ENCODE results near the gene DKK3. TPM values are rescaled to one million over a fixed set of nuclear protein-coding genes. Genes with fewer than 3 reads are reported as not detected.
"Not testable (repeated sequence)": the region's sequence is repeated elsewhere in the genome, so short reads cannot be mapped to it uniquely, and the experiment has no call there.

Gene DKK3
- total and polyA plus RNA-seq, 5 donors from 2014 or later: 0.25 to 4.6 (median 1.8) TPM; not detected in 1

- no peaks in the 10 kb centered on the region for H3K27me3 ChIP-seq (ENCODE audit: control insufficient read depth, insufficient read depth, low read length)
- no peak overlapping the region for H3K4me3 Mint-ChIP-seq
- H3K27ac Mint-ChIP-seq: no peak overlapping the region
- no peaks in the 10 kb centered on the region for H3K36me3 Mint-ChIP-seq
- no peak overlapping the region for H3K4me3 ChIP-seq (ENCODE audit: low read depth, low read length)
- no peak overlapping the region for H3K27ac ChIP-seq (ENCODE audit: insufficient read depth, low read length, poor library complexity, severe bottlenecking)
- peaks cover 7% of the 10 kb centered on the region for H3K27me3 Mint-ChIP-seq
- ATAC-seq (ENCODE audit: low read depth in 2 of 2) (no peak), DNase-seq (no peak)
- H3K4me1 Mint-ChIP-seq: peaks cover 0 to 4% (median 2%) of the 10 kb centered on the region in 4 donors
- peaks cover 0 to 3% (median 0%) of the 10 kb centered on the region in 7 donors for H3K9me3 Mint-ChIP-seq
- no peaks in the 10 kb centered on the region for H3K9me3 ChIP-seq (ENCODE audit: control insufficient read depth in 2 of 2, low read length in 2 of 2)
- no peaks in the 10 kb centered on the region for H3K4me1 ChIP-seq (ENCODE audit: control insufficient read depth, insufficient read depth, low read length, poor library complexity, severe bottlenecking)
- H3K36me3 ChIP-seq (ENCODE audit: control insufficient read depth, insufficient read depth, low read length): no peaks in the 10 kb centered on the region
Observed at GRCh38 chr11:12043221-12043620, 34.8 kb upstream of the DKK3 start.

GRCh38 chr11:12042215-12042676 is 33.8 kb upstream of the DKK3 start:
- no peaks in the 10 kb centered on the region for H3K27me3 ChIP-seq (ENCODE audit: control insufficient read depth, insufficient read depth, low read length)
- peaks cover 13% of the 10 kb centered on the region for H3K27me3 Mint-ChIP-seq
- no peaks in the 10 kb centered on the region for H3K4me1 Mint-ChIP-seq
- H3K4me3 ChIP-seq (ENCODE audit: low read depth, low read length): no peak overlapping the region
- no peak overlapping the region for H3K27ac Mint-ChIP-seq
- ATAC-seq (ENCODE audit: low read depth in 2 of 2) (no peak), DNase-seq (no peak)
- no peaks in the 10 kb centered on the region for H3K9me3 ChIP-seq (ENCODE audit: control insufficient read depth in 2 of 2, low read length in 2 of 2)
- H3K36me3 Mint-ChIP-seq: no peaks in the 10 kb centered on the region
- H3K9me3 Mint-ChIP-seq: peaks cover 0 to 3% (median 0%) of the 10 kb centered on the region in 7 donors
- no peaks in the 10 kb centered on the region for H3K36me3 ChIP-seq (ENCODE audit: control insufficient read depth, insufficient read depth, low read length)
- H3K4me1 ChIP-seq (ENCODE audit: control insufficient read depth, insufficient read depth, low read length, poor library complexity, severe bottlenecking): no peaks in the 10 kb centered on the region
- H3K4me3 Mint-ChIP-seq: no peak overlapping the region
- no peak overlapping the region for H3K27ac ChIP-seq (ENCODE audit: insufficient read depth, low read length, poor library complexity, severe bottlenecking)

- DNase-seq; H3K4me3 ChIP-seq (ENCODE audit: low read depth, low read length); H3K36me3 Mint-ChIP-seq; H3K36me3 ChIP-seq (ENCODE audit: control insufficient read depth, insufficient read depth, low read length); H3K9me3 ChIP-seq (ENCODE audit: control insufficient read depth in 2 of 2, low read length in 2 of 2); H3K9me3 Mint-ChIP-seq; H3K4me1 ChIP-seq (ENCODE audit: control insufficient read depth, insufficient read depth, low read length, poor library complexity, severe bottlenecking); H3K4me3 Mint-ChIP-seq; ATAC-seq (ENCODE audit: low read depth in 2 of 2); H3K27ac ChIP-seq (ENCODE audit: insufficient read depth, low read length, poor library complexity, severe bottlenecking); H3K27me3 ChIP-seq (ENCODE audit: control insufficient read depth, insufficient read depth, low read length); H3K27ac Mint-ChIP-seq; H3K4me1 Mint-ChIP-seq: not testable (repeated sequence)
- peaks cover 28% of the 10 kb centered on the region for H3K27me3 Mint-ChIP-seq
Observed at GRCh38 chr11:12040719-12041118, 32.3 kb upstream of the DKK3 start.

GRCh38 chr11:12032968-12033367 is 24.5 kb upstream of the DKK3 start:
- ATAC-seq (ENCODE audit: low read depth in 2 of 2): no peak
- Mint-ChIP-seq H3K4me1 (no peaks in the 10 kb centered on the region), H3K9me3 (peaks cover 0 to 2% (median 0%) of the 10 kb centered on the region in 7 donors), H3K4me3 (no peak overlapping the region), H3K36me3 (no peaks in the 10 kb centered on the region), H3K27me3 (peaks cover 51% of the 10 kb centered on the region), H3K27ac (no peak overlapping the region)
- no peaks in the 10 kb centered on the region for H3K36me3 ChIP-seq (ENCODE audit: control insufficient read depth, insufficient read depth, low read length)
- no peak overlapping the region for H3K27ac ChIP-seq (ENCODE audit: insufficient read depth, low read length, poor library complexity, severe bottlenecking)
- no peaks in the 10 kb centered on the region for H3K9me3 ChIP-seq (ENCODE audit: control insufficient read depth in 2 of 2, low read length in 2 of 2)
- no peaks in the 10 kb centered on the region for H3K4me1 ChIP-seq (ENCODE audit: control insufficient read depth, insufficient read depth, low read length, poor library complexity, severe bottlenecking)
- no peak for DNase-seq
- H3K4me3 ChIP-seq (ENCODE audit: low read depth, low read length): no peak overlapping the region
- H3K27me3 ChIP-seq (ENCODE audit: control insufficient read depth, insufficient read depth, low read length): peaks cover 13% of the 10 kb centered on the region

GRCh38 chr11:12031856-12032544 is 23.6 kb upstream of the DKK3 start:
- ATAC-seq (ENCODE audit: low read depth in 2 of 2) (no peak), DNase-seq (no peak)
- H3K9me3 ChIP-seq (ENCODE audit: control insufficient read depth in 2 of 2, low read length in 2 of 2): no peaks in the 10 kb centered on the region
- no peaks in the 10 kb centered on the region for H3K4me1 ChIP-seq (ENCODE audit: control insufficient read depth, insufficient read depth, low read length, poor library complexity, severe bottlenecking)
- Mint-ChIP-seq H3K27ac (no peak overlapping the region), H3K4me1 (no peaks in the 10 kb centered on the region), H3K4me3 (no peak overlapping the region), H3K27me3 (peaks cover 43% of the 10 kb centered on the region), H3K9me3 (peaks cover 0 to 2% (median 0%) of the 10 kb centered on the region in 7 donors), H3K36me3 (no peaks in the 10 kb centered on the region)
- no peak overlapping the region for H3K27ac ChIP-seq (ENCODE audit: insufficient read depth, low read length, poor library complexity, severe bottlenecking)
- H3K36me3 ChIP-seq (ENCODE audit: control insufficient read depth, insufficient read depth, low read length): no peaks in the 10 kb centered on the region
- no peak overlapping the region for H3K4me3 ChIP-seq (ENCODE audit: low read depth, low read length)
- peaks cover 16% of the 10 kb centered on the region for H3K27me3 ChIP-seq (ENCODE audit: control insufficient read depth, insufficient read depth, low read length)

- Mint-ChIP-seq H3K27ac (no peak overlapping the region), H3K27me3 (peaks cover 33% of the 10 kb centered on the region), H3K4me3 (no peak overlapping the region), H3K36me3 (no peaks in the 10 kb centered on the region), H3K9me3 (peaks cover 0 to 2% (median 0%) of the 10 kb centered on the region in 7 donors), H3K4me1 (no peaks in the 10 kb centered on the region)
- H3K9me3 ChIP-seq (ENCODE audit: control insufficient read depth in 2 of 2, low read length in 2 of 2): no peaks in the 10 kb centered on the region
- DNase-seq (no peak), ATAC-seq (ENCODE audit: low read depth in 2 of 2) (no peak)
- no peak overlapping the region for H3K27ac ChIP-seq (ENCODE audit: insufficient read depth, low read length, poor library complexity, severe bottlenecking)
- H3K36me3 ChIP-seq (ENCODE audit: control insufficient read depth, insufficient read depth, low read length): no peaks in the 10 kb centered on the region
- H3K27me3 ChIP-seq (ENCODE audit: control insufficient read depth, insufficient read depth, low read length): peaks cover 16% of the 10 kb centered on the region
- no peak overlapping the region for H3K4me3 ChIP-seq (ENCODE audit: low read depth, low read length)
- H3K4me1 ChIP-seq (ENCODE audit: control insufficient read depth, insufficient read depth, low read length, poor library complexity, severe bottlenecking): no peaks in the 10 kb centered on the region
Observed at GRCh38 chr11:12029738-12030363, 21.4 kb upstream of the DKK3 start.

GRCh38 chr11:12029119-12029518 is 20.7 kb upstream of the DKK3 start:
- ATAC-seq (ENCODE audit: low read depth in 2 of 2): no peak
- H3K9me3 ChIP-seq (ENCODE audit: control insufficient read depth in 2 of 2, low read length in 2 of 2): no peaks in the 10 kb centered on the region
- DNase-seq: no peak
- H3K4me1 ChIP-seq (ENCODE audit: control insufficient read depth, insufficient read depth, low read length, poor library complexity, severe bottlenecking): no peaks in the 10 kb centered on the region
- Mint-ChIP-seq H3K4me3 (no peak overlapping the region), H3K27ac (no peak overlapping the region), H3K36me3 (no peaks in the 10 kb centered on the region), H3K4me1 (no peaks in the 10 kb centered on the region), H3K27me3 (peaks cover 33% of the 10 kb centered on the region), H3K9me3 (peaks cover 0 to 6% (median 3%) of the 10 kb centered on the region in 7 donors)
- H3K27me3 ChIP-seq (ENCODE audit: control insufficient read depth, insufficient read depth, low read length): peaks cover 12% of the 10 kb centered on the region
- H3K27ac ChIP-seq (ENCODE audit: insufficient read depth, low read length, poor library complexity, severe bottlenecking): no peak overlapping the region
- H3K4me3 ChIP-seq (ENCODE audit: low read depth, low read length): no peak overlapping the region
- H3K36me3 ChIP-seq (ENCODE audit: control insufficient read depth, insufficient read depth, low read length): no peaks in the 10 kb centered on the region

GRCh38 chr11:12028303-12028702 is 19.9 kb upstream of the DKK3 start:
- H3K36me3 ChIP-seq (ENCODE audit: control insufficient read depth, insufficient read depth, low read length): no peaks in the 10 kb centered on the region
- Mint-ChIP-seq H3K27me3 (peaks cover 29% of the 10 kb centered on the region), H3K36me3 (no peaks in the 10 kb centered on the region), H3K27ac (no peak overlapping the region), H3K4me3 (no peak overlapping the region), H3K4me1 (no peaks in the 10 kb centered on the region), H3K9me3 (peaks cover 0 to 6% (median 3%) of the 10 kb centered on the region in 7 donors)
- H3K9me3 ChIP-seq (ENCODE audit: control insufficient read depth in 2 of 2, low read length in 2 of 2): no peaks in the 10 kb centered on the region
- no peaks in the 10 kb centered on the region for H3K4me1 ChIP-seq (ENCODE audit: control insufficient read depth, insufficient read depth, low read length, poor library complexity, severe bottlenecking)
- H3K27ac ChIP-seq (ENCODE audit: insufficient read depth, low read length, poor library complexity, severe bottlenecking): no peak overlapping the region
- no peak for DNase-seq
- ATAC-seq (ENCODE audit: low read depth in 2 of 2): no peak
- H3K27me3 ChIP-seq (ENCODE audit: control insufficient read depth, insufficient read depth, low read length): peaks cover 10% of the 10 kb centered on the region
- no peak overlapping the region for H3K4me3 ChIP-seq (ENCODE audit: low read depth, low read length)
